ENCODE data around the gene MMP26. TPM values are rescaled to one million over a fixed set of nuclear protein-coding genes. Genes with fewer than 3 reads are reported as not detected.

MMP26 gene
- total RNA-seq: not detected in 2 replicates

GRCh38 chr11:4704054-4704789 lies at the start of gene MMP26:
Gene MMP26, plus strand, starts transcription at chr11:4704784.

GRCh38 chr11:4697585-4697984 lies 7.0 kb upstream of the MMP26 start, which contains the start of gene OR51E2:
Gene OR51E2, minus strand, starts transcription at chr11:4697853. Its CDS starts 15,142 bp downstream, at chr11:4682711.

Other genes with a start within 250 kb of the MMP26 start
- gene OR52K1, start 222.1 kb upstream of the MMP26 start, total RNA-seq: not detected in 2 replicates
- gene OR52M1, start 159.6 kb upstream of the MMP26 start, total RNA-seq: not detected in 2 replicates
- under 0.01 TPM in 1 of 2 replicates, not detected in the other for gene OR52I2, start 123.0 kb upstream of the MMP26 start, total RNA-seq
- not detected in 2 replicates for gene OR52I1, start 110.7 kb upstream of the MMP26 start, total RNA-seq
- gene TRIM68, start 96.6 kb upstream of the MMP26 start, total RNA-seq: 5.8 and 7.2 TPM in 2 replicates
- gene OR51D1, start 67.3 kb upstream of the MMP26 start, total RNA-seq: not detected in 2 replicates
- gene OR51E1, start 60.8 kb upstream of the MMP26 start, total RNA-seq: not detected in 2 replicates
- gene OR51E2, start 6.9 kb upstream of the MMP26 start, total RNA-seq: under 0.01 TPM in 1 of 2 replicates, not detected in the other
- gene OR51F1, start 65.2 kb downstream of the MMP26 start, total RNA-seq: not detected in 2 replicates
- not detected in 2 replicates for gene OR52R1, start 99.6 kb downstream of the MMP26 start, total RNA-seq
- gene OR51F2, start 116.5 kb downstream of the MMP26 start, total RNA-seq: not detected in 2 replicates
- gene OR51S1, start 144.4 kb downstream of the MMP26 start, total RNA-seq: not detected in 2 replicates
- gene OR51T1, start 177.1 kb downstream of the MMP26 start, total RNA-seq: not detected in 2 replicates
- not detected in 2 replicates for gene OR51A7, start 199.0 kb downstream of the MMP26 start, total RNA-seq
- not detected in 2 replicates for gene OR51G2, start 214.6 kb downstream of the MMP26 start, total RNA-seq
- not detected in 2 replicates for gene OR51G1, start 219.6 kb downstream of the MMP26 start, total RNA-seq
- not detected in 2 replicates for gene OR51A4, start 242.8 kb downstream of the MMP26 start, total RNA-seq

Measured in tracheal epithelial cell (primary cell).